CD4-positive, alpha-beta T cell treated with Interleukin-15 for 4 hours (primary cell): ENCODE results near the gene ACSF2.
"Not testable (repeated sequence)": the region's sequence is repeated elsewhere in the genome, so short reads cannot be mapped to it uniquely, and the experiment has no call there.

Experiments
- DNase-seq: peaks from one replicate; pipeline ENCODE4 v3.0.0-alpha.2; 2020; ENCODE audit warnings: low spot score

ACSF2 gene

GRCh38 chr17:50407921-50408320 is 18.1 kb upstream of the ACSF2 start:
- no peak for DNase-seq

- no peak for DNase-seq
These were observed 13.8 kb upstream of the ACSF2 start for GRCh38 chr17:50412188-50412732.

- DNase-seq, result no peak
These were observed 11.2 kb upstream of the ACSF2 start for GRCh38 chr17:50414808-50415207.

GRCh38 chr17:50419577-50419976 is 6.4 kb upstream of the ACSF2 start:
- DNase-seq, result not testable (repeated sequence)

GRCh38 chr17:50420419-50421112 is 5.5 kb upstream of the ACSF2 start:
- no peak for DNase-seq

GRCh38 chr17:50421308-50422051 is 4.5 kb upstream of the ACSF2 start:
- peak; percentile 5 for DNase-seq

GRCh38 chr17:50422738-50423137 is 3.3 kb upstream of the ACSF2 start:
- no peak for DNase-seq

GRCh38 chr17:50423553-50424159 is 2.4 kb upstream of the ACSF2 start:
- DNase-seq, result no peak

GRCh38 chr17:50424246-50424995 is 1.6 kb upstream of the ACSF2 start:
- DNase-seq, result no peak

GRCh38 chr17:50424996-50425681 is 879 bp upstream of the ACSF2 start:
- no peak for DNase-seq

GRCh38 chr17:50426472-50426782 is 409 bp downstream of the ACSF2 start:
- DNase-seq, result no peak

- DNase-seq, result peak; percentile 16
These were observed 1.1 kb downstream of the ACSF2 start for GRCh38 chr17:50426814-50427787.

- DNase-seq, result not testable (repeated sequence)
These were observed 2.1 kb downstream of the ACSF2 start for GRCh38 chr17:50428126-50428525.

GRCh38 chr17:50428831-50429424 is 2.9 kb downstream of the ACSF2 start:
- no peak for DNase-seq

GRCh38 chr17:50429793-50430192 is 3.8 kb downstream of the ACSF2 start:
- DNase-seq, result no peak

- no peak for DNase-seq
These were observed 5.0 kb downstream of the ACSF2 start for GRCh38 chr17:50430821-50431618.

- no peak for DNase-seq
These were observed 6.2 kb downstream of the ACSF2 start for GRCh38 chr17:50432125-50432762.

- no peak for DNase-seq
These were observed 11.4 kb downstream of the ACSF2 start for GRCh38 chr17:50437409-50437808.

GRCh38 chr17:50439008-50439407 is 13.0 kb downstream of the ACSF2 start:
- DNase-seq, result no peak
